ENCODE data around the gene SLC34A3.

SLC34A3 gene

DNA sequence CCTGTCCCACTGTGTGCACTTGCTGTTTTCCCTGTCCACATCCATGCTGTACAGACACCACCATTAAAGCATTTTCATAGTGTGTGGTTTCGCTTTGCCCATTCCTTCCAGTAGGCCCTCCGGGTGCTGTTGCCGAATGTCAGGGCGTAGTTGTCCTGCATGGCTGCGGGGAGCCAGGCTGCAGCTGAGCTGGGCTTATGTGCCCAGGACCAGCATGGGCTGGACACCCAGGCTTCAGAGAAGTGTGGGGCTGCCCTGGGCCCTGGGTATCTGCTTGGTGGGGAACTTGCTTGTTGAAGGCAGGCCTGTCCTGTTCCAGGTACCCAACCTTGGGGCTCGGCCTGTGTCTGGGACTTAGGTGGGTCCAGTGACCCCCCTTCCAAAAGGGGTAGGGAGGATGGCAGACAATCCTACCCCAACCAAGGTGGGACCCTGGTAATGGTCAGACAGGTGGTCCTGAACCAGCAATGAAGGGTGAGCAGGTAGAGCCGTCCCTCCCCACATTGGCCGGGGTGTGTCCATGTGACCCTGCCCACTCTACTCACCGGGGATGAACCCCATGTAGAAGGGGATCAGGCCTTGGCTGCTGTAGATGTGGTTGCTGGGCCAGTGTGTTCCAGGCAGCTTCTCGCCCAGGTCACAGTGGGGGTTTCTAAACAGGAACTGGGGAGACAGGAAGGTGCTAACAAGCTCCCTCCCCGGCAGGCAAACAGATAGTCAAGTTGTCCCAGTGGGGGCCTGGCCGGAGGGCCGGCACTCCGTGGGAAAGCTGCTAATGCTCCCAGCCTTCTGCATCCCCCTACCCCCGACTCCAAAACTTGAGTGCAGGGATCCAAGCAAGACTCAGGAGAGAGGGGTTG lies 13.2 kb downstream of the SLC34A3 start:
- DNase-seq = no peak

DNA sequence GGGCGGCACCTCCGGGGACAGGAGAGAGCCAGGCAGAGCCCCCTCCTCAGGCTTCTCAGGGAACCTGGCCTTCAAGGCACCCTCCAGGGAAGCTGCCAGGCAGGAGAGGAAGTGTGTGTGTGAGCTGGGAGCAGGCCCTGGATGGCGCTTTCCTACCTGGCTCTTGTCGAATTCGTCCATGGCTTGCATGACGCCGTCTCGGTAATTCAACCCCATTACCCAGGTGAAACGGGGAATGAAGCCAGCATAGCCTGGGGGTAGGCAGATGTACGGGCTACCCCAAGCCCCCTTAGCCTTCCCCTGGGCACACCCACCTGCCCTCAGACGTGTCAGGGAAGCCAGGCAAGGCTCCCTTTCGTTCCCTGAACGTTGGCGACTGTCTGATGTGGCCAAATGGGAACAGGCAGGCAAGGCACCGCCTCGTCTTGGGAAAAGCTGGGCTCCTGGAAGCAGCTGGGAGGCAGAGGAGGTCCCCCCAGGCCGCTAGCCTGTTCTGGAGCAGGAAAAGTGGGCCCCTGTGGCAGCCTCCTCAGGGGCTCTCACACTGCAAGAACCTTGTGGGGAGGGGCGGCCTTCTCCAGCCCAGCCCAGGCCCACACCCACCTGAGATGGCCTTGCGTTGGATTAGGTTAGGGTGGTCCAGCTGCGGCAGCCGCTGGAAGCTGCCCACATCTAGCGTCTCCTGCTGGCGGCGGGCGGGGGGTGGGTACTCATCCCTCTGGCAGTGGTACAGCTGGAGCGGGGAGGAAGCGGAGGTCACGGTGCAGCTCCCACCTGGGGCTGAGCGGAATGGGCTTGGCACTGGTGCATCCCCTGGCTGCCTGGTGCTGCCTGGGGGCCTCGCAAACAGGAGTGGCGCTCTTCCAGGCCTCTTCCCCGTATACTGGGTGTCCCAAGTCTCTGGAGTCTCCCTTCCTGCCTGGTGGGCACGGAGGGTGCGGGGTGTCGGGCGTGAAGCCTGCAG lies 14.1 kb downstream of the SLC34A3 start:
- DNase-seq = no peak

DNA sequence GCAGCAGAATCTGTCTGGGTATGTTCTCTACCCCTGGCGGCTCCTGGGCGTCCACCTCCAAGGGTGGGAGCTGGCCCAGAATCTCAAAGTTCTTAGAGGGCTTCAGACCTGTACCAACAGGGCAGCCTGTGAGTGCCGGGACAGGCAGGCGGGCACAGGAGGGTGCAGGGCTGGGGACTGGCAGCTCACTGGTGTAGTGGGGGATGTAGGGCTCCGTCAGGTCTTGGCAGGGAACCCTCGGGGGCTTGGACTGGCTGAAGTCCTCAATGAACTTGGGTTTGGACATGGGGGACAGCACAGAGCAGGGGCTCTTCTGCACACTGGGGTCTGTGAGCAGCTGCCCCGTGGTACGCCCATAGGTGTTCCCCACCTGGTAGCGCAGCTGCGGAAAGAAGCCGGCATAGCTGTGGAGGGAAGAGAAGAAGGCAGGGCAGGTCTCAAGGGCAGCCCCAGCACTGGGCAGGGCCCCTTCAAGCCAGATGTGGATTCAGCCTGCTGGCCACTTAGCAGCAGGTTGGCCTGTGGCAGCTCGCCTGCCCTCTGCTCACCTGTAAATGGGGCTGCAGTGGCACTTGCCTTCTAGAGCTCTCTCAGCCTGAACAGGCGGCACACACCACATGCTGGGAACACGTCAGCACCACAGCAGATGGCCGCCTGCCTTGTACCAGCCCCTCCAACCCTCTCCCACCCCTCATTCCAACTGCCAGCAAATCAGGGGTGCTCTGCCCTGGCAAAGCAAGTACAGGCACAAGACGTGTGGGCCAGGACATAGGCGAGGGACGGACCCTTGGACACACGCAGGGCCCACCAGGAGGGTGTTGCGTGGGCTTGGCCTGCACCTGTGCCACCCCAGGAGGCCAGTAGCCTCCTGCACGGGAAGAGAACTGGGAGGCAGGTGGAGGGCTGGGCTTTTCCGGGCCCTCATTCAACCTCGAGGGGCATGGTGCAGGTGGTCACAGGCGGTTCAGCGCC lies 15.0 kb downstream of the SLC34A3 start:
- DNase-seq = no peak

DNA sequence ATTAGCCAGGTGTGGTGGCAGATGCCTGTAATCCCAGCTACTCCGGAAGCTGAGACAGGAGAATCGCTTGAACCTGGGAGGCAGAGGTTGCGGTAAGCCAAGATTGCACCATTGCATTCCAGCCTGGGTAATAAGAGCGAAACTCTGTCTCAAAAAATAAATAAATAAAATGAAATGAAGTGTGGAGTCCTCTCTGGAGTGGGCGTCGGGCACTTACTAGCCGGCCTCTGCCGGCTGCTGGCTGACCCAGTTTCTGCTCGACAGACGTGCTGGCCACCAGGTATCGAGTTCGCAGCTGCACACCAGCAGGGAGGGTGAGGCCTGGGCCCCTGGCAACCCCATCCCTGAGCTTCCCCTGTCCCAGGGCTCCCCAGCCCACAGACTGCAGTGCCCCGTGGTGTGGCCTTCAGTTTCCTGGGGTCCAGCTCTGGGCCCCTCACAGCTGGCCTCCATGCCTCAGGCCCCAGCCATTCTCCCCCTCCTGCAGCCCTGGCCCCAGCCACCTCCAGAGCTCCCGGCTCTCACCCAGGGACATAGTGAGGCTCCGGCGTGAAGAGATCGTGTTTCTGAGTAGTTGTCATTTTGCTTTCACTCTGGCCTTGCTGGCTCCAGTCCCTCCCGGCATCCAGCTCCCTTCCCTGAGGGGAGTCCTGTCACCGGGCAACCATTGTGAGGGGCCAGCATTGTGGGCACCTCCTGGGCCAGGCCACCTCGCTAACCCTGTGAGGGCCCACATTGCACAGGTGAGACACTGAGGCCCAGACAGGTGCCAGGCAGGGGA lies 16.6 kb downstream of the SLC34A3 start:
- no peak for DNase-seq

DNA sequence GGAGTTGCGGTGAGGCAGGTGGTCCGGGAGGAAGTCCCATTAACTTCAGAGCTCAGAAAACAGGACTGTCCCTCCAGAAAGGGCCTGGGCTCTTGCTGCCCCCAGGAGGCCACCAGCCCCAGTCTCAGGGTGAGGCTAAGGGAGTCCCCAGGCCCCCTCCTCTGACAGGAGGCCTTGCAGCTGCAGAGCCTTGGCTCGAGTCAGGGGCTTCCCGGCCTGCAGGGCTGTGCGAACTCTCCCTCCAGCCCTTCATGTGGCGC lies 17.1 kb downstream of the SLC34A3 start:
- no peak for DNase-seq

DNA sequence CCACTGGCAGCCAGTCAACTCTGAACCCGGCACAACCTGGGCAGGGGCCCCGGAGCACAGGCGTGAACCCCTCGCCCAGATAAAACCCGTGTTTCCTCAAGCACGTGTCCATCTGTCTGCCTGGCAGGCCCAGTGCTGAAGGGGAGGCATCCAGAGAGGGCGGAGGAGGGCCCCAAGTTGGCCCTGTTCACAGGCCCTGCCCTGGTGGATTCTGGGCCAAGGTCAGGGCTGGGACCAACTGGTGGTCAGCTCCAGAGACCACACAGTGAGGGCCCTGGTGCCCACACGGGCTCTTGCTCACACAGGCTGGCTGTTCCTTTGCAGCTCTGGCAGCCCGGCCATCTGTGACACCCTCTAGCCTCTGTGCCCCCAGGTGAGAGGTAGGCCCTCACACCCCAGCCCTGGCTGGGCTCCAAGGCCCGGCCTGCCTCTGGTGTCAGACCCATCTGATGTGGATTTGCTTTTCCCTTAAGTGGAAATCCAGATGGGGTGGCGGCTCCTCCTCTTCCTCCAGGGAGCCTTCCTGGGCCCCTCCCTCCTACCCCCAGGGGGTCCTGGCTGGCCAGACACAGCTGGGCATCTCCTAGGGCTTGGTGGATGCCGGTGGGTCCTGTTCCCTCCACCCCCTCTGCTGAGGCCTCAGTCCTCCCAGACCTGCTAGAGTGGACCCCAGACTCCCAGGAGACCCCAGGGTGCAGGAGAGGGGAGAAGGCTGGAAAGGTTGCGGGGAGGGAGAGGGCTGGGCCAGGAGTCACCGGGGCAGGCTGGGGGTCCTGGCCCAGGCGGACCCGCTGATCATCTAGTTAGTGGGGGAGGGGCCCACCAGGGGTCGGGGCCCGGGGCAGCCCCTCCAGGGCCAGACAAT lies 19.9 kb downstream of the SLC34A3 start:
- no peak for DNase-seq

DNA sequence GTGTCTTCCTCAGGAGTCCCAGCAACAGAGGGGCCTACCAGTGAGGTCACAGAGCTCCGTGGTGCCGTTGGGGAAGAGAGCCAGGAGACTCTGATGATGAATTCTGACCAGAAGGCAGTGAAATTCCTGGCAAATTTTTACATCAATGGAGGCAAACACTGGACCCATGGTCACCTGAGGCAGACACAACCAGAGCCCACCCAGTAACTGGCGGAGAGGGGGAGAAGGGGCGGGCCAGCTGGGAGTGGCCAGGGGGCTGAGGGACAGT lies 20.4 kb downstream of the SLC34A3 start, which contains the start of gene STPG3:
Gene STPG3, plus strand, starts transcription at position 93 of the 268 bp plus-strand sequence. Its CDS starts 1 bp downstream, at position 94.
- no peak for DNase-seq

DNA sequence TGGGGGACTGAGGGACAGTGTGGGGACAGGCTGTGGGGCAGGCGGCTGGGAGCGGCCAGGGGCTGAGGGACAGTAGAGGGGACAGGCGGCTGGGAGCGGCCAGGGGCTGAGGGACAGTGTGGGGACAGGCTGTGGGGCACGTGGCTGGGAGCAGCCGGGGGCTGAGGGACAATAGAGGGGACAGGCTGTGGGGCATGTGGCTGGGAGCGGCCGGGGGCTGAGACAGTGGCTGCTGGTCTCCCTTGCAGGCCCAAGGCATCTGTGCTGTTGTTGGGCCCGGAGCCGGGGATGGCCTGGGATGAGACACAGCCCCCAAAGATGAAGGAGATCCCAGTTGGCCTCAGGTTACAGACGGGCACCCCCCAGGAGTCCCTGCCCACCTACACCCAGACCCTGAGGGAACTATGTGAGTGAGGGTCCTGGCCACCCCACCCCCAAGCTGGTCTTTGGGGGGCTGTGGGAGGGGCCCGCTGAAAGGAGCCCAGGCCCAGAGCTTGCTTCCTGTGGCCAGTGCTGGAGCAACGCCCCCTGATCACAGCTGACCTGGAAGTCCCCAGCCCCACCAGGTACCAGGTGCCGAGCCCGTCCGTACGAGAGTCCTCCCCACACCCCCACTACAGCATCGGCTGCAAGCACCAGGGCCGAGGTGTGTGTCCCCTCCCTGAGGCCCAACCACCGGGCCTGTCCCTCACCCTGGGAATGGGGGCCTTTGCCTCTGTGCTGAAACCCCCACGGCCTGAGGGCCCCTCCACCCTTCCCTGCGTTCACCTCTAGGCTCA lies 21.0 kb downstream of the SLC34A3 start:
- DNase-seq = no peak

DNA sequence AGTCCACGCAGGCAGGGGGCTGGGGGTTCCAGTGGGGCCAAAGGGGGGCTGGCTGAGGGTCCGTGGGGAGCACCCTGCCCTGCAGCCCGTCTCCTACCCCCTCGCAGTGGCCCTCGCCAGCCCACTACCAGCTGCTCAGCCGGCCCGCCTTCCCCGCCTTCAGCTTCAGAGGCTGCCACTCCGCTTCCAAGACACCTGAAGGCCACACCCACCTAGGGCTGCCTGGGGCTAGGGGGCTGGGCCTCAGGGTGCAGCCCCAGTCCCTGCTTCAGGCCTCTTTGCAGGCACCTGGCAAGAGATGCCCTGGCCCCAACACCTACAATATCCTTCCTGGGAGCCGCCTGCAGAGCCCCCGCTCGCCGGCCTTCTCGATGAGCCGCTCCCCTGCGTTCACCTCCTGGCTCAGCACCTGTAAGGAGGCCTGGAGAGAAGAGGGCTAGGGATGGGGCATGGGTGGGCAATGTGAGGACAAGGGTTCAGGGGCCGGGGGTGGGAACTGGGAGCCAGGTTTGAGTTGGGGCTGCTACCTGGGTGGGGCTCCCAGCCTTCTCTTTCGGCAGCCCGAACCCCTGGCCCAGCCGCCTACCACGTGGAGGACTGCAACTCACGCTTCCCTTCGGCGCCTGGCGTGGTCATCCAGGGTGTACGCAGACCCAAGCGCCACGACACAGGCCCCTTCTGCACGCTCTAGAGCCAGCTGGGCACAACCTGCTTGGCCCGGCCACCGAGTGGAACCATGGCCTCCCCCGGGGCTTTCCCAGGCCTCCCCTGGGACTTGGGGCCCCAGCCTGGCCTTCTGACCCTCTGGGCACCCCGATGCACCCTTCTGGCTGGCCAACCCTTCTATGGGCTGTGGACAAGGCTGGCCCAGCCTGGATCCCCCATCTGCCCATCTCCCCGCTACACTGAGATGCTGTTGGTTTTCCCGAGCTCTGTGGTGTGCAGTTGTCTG lies 22.1 kb downstream of the SLC34A3 start:
- DNase-seq = no peak

DNA sequence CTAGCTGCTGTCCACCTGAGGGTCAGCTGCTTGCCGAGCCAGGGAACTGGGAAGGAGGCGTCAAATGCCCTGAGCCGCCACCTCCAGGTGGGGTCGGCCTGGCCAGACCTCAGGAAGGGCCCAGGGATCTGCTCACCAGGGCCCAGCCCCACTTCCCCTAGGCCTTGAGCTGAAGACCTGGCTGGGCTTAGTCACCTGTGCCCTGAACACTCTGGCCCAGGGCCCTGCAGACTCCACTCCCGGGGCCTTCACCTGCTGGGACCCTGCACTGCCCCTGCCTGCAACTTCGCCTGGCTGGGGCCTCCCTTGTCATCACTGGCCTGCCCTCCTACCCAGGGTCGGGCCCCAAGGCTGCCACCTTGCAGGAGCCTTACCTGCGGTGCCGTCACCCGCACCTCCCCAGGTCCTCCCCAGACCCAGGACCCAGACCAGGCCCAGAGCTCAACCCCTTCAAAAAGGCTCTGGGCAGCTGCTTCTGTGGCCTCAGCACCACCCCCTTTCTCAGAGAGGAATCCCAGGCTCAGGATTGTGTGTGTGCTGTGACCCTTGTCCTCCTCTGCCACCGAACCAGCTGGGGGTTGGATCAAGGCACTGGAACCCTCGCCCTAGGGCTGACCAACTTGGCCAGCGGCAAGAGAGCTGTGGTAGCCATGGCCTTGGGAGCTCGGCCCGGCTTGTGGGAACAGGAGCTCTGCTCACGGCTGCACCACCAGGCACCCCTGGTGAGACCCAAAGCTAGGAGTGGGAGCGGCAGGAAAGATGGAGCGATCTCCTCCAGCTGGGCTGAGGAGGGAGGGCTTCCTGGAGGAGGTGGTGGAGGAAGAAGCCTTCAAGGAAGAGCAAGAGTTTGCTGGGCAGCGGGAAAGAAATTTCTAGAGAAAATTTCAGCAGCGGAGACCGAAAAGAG lies 23.3 kb downstream of the SLC34A3 start:
- DNase-seq = no peak

DNA sequence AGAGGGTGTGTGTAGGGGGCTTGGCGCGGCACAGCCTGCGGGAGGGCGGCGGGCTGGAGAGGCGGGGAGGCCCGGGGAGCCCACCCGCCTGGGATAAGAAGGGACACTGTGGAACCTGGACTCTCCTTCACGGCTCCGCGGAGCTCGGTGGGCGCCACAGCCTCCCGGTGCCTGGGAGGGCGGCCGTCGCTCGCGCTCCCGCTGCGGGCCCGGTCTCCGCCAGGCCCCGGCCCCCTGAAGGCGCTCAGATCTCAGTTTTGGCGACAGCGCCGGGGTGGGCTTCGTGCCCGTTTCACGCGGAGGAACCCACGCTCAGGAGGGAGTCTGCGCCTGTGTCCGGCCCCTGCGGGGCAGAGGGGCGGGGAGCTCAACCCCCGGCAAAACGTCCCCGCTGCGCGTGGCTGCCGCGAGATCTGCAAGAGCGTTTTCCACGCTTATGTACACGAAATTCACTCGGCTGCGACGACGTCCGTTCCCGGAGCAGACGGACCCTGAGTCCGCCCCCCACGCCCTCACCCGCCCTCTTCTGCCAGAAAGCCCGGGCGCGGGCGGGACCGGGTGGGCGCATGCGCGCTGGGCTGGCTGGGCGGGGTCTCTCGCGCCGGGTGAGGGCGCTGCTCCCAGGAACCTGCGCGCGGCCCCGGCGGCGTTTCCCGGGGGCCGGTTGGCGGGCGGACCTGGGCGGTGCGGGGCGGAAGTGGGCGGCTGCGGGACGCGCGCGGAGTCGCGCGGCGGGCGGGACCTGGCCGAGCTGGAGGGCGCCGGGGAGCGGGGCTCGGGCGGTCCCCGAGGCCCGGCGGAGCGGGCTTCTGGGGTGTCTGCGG lies 24.1 kb downstream of the SLC34A3 start, which contains the start of gene NELFB:
Gene NELFB, plus strand, starts transcription at position 704 of the 824 bp plus-strand sequence.
- DNase-seq = peak; percentile 52

DNA sequence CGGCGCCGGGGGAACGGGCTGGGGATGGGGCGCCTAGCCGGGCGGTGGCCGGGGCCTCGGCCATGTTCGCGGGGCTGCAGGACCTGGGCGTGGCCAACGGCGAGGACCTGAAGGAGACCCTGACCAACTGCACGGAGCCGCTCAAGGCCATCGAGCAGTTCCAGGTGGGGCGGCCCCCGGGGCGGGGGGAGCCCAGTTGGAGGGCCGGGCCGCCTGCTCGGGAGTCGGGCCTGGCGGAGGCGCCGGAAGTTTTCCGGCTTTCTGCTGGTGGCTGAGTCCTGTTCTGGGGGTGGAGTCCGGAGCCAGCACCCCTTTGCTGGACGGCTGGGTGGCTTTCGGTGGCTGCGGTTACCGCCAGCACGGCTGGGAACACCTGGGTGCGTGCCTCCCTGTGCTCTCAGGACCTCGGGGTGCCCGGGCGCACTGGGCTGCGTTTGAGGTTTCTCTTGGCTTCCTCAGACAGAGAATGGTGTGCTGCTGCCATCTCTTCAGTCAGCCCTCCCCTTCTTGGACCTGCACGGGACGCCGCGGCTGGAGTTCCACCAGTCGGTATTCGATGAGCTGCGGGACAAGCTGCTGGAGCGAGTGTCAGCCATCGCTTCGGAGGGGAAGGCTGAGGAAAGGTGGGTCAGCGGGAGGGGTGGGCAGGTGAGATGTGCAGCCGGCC lies 24.9 kb downstream of the SLC34A3 start:
- DNase-seq = no peak

DNA sequence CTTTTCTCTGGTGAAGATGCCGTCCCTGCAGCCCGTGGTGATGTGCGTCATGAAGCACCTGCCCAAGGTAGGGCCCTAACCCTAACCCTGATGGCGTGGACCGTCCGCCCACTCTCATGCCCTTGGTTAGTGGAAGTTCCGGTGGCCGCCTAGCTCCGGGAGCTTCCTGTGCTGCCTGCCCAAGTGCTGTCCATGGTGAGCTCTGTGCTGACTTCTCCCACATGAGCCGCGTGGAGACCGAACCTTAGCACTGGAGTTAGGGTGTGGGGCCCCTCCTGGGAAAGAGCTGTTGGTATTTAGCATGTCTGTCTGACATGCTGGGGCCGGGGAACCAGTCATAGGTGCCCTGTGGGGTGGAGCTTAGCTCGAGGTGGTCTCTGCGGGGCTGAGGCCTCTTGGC lies 25.7 kb downstream of the SLC34A3 start:
- DNase-seq = no peak

DNA sequence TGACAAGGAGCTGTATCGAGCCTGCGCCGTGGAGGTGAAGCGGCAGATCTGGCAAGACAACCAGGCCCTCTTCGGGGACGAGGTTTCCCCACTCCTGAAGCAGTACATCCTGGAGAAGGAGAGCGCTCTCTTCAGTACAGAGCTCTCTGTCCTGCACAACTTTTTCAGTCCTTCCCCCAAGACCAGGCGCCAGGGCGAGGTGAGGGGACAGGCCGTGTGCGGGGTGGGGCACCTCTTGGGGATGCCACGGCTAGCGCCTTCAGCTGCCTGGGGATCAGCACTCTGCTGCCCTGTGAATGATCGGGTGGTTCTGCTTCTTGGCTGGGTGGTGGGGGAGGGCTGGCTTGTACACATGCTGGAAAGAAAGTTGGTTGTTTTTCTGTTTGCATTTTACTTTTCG lies 26.2 kb downstream of the SLC34A3 start:
- no peak for DNase-seq

DNA sequence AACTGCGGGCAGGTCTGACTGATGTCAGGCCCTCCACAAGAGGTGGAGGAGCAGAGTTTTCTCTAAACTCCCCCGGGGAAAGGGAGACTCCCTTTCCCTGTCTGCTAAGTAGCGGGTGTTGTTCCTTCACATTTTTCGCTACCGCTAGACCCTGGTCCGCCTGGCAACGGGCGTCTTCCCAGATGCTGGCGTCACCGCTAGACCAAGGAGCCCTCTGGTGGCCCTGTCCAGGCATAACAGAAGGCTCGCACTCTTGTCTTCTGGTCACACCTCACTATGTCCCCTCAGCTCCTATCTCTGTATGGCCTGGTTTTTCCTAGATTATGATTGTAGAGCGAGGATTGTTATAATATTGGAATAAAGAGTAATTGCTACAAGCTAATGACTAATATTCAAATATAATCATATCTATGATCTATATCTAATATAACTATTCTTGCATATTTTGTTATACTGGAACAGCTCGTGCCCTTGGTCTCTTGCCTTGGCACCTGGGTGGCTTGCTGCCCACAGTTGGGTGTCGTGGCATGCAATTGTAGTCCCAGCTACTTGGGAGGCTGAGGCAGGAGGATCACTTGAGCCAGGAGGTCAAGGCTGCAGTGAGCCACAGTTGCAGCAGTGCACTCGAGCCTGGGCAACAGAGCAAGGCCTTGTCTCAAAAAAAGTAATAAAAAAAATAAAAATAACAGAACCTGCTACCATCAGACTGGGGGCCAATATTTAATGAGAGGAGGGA lies 31.6 kb downstream of the SLC34A3 start:
- DNase-seq = peak; percentile 5

DNA sequence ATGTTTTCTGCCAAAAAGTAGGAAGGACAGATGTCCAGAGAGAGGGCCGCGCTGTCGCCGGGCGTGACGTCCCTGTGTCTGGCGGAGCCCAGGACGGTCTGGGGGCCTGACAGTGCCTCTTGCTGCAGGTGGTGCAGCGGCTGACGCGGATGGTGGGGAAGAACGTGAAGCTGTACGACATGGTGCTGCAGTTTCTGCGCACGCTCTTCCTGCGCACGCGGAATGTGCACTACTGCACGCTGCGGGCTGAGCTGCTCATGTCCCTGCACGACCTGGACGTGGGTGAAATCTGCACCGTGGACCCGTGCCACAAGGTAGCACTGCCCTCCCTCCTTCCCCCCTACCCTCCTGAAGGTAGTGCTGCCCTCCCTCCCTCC lies 32.2 kb downstream of the SLC34A3 start:
- no peak for DNase-seq
